ENCODE results near the gene NDOR1.

DNA sequence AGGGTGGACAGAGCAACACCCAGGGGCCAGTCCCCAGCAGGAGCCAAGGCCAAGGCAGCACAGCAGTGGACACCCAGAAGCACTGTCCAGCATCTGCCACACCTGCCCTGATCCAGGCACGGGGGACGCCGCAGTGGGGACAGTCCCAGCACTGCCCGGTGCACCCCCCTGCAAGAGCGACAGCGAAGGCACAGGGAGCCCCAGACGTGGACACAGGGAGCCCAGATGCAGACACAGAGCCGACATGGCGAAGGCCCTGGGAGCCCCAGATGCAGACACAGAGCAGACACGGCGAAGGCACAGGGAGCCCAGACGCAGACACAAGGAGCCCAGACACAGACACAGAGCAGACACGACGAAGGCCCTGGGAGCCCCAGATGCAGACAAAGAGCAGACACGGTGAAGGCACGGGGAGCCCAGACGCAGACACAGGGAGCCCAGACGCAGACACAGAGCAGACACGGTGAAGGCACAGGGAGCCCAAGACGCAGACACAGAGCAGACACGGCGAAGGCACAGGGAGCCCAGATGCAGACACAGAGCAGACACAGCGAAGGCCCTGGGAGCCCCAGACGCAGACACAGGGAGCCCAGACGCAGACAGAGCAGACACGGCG, 21.4 kb upstream of the NDOR1 start:
- TF ChIP-seq GATA2 (IDR thresholded peaks at IDR 0.05; ENCODE audit: low read depth, low read length), result no peak
- TF ChIP-seq GATA3 (IDR thresholded peaks at IDR 0.05; ENCODE audit: low read depth, low read length), result no peak

All from SH-SY5Y (cell line).